HL-60 (cell line): ENCODE results near the gene CEACAM3.
"Not testable (repeated sequence)": the region's sequence is repeated elsewhere in the genome, so short reads cannot be mapped to it uniquely, and the experiment has no call there.

Experiments
- DNase-seq, 2 experiments: peaks; one replicate each; pipeline ENCODE4 v3.0.0-alpha.2; 2010 to 2020; ENCODE audit warnings: low read depth in 1 of 2, low spot score in 1 of 2
- H3K27ac ChIP-seq: fragments of 250-450 bp; sonication (Bioruptor Pico); replicated peaks from 2 replicates; pipeline ENCODE4 v1.5.1; 2020; ENCODE audit warnings: mild to moderate bottlenecking, moderate library complexity
- H3K27me3 ChIP-seq: fragments of 250-450 bp; sonication (Bioruptor Pico); 2 replicates; pipeline ENCODE4 v1.5.1; 2021; ENCODE audit warnings: mild to moderate bottlenecking, moderate library complexity; ENCODE audit not compliant: insufficient read depth, poor library complexity, severe bottlenecking
- H3K4me3 ChIP-seq: replicated peaks from 2 replicates; pipeline ENCODE4 v1.5.1; 2011; ENCODE audit warnings: mild to moderate bottlenecking, control low read depth, low read length; ENCODE audit not compliant: insufficient read depth
- CTCF ChIP-seq: IDR thresholded peaks from one replicate; pipeline ENCODE4 v1.5.1; 2011; ENCODE audit warnings: low read length, control low read depth, inconsistent platforms; ENCODE audit not compliant: insufficient read depth
- GABPA ChIP-seq: IDR thresholded peaks from 2 replicates; pipeline ENCODE4 v1.6.1; 2012; ENCODE audit warnings: low read depth
- POLR2AphosphoS5 ChIP-seq: IDR thresholded peaks from 2 replicates; pipeline ENCODE4 v1.6.1; 2012; ENCODE audit warnings: low read depth
- REST ChIP-seq: IDR thresholded peaks from 2 replicates; pipeline ENCODE4 v1.6.1; 2012; ENCODE audit warnings: low read depth; ENCODE audit not compliant: insufficient replicate concordance
- SPI1 ChIP-seq: IDR thresholded peaks from 2 replicates; pipeline ENCODE4 v1.6.1; 2012; ENCODE audit warnings: low read depth, mild to moderate bottlenecking, borderline replicate concordance

CEACAM3 gene

GRCh38 chr19:41784312-41784711, 12.1 kb upstream of the CEACAM3 start:
- H3K4me3 ChIP-seq: no peak overlapping the region
- DNase-seq: peak in 1 of 2 experiments; percentile 67
- no peaks in the 10 kb centered on the region for H3K27me3 ChIP-seq
- no peak for TF ChIP-seq SPI1
- TF ChIP-seq POLR2AphosphoS5: no peak
- TF ChIP-seq REST: no peak
- TF ChIP-seq GABPA: no peak
- TF ChIP-seq CTCF: no peak
- peak overlapping the region; percentile 95 for H3K27ac ChIP-seq

GRCh38 chr19:41784743-41785142, 11.6 kb upstream of the CEACAM3 start:
- peak; percentile 77 to 96 for DNase-seq
- TF ChIP-seq GABPA (peak; percentile 35; the same call in 1 of the 2 replicates), SPI1 (peak; percentile 48; the same call in 1 of the 2 replicates), CTCF (no peak), POLR2AphosphoS5 (no peak), REST (peak; percentile 34)
- H3K27me3 ChIP-seq: no peaks in the 10 kb centered on the region

GRCh38 chr19:41785653-41786052, 10.7 kb upstream of the CEACAM3 start:
- Histone ChIP-seq H3K27ac (peak overlapping the region; percentile 95), H3K27me3 (no peaks in the 10 kb centered on the region), H3K4me3 (no peak overlapping the region)
- DNase-seq: peak; percentile 88 to 98
- peak; percentile 70 for TF ChIP-seq CTCF
- TF ChIP-seq SPI1: no peak

More at GRCh38 chr19:41784743-41785142, 11.6 kb upstream of the CEACAM3 start:
- no peak overlapping the region for H3K4me3 ChIP-seq
- peak overlapping the region; percentile 95 for H3K27ac ChIP-seq

DNA sequence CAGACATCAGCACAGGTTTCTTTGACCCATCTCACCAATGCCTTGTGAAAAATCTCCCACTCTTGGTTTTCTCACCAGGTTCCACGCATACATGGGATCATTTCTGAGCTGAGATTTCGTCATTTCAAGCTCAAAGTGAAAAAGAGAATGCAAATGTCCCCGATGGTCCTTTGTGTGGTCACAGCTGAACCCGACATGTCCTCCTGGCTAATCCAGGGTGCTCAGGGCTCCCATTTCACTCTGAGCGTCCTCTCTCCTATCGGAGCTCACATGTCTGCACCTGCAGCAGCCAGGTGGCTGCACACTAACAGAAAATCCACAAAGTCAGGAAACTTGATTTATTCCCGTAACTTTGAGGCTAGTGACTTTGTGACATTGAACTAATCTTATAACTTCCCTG, 9.3 kb upstream of the CEACAM3 start:
- Histone ChIP-seq H3K4me3 (no peak overlapping the region), H3K27me3 (no peaks in the 10 kb centered on the region), H3K27ac (peak overlapping the region; percentile 95)
- DNase-seq: no peak
- TF ChIP-seq GABPA (no peak), SPI1 (no peak), POLR2AphosphoS5 (no peak), CTCF (no peak), REST (no peak)

GRCh38 chr19:41788518-41788917, 7.9 kb upstream of the CEACAM3 start:
- H3K4me3 ChIP-seq, H3K27ac ChIP-seq, DNase-seq, H3K27me3 ChIP-seq: not testable (repeated sequence)
